Measurements from ENCODE around the gene SCUBE2.
"Not testable (repeated sequence)": the region's sequence is repeated elsewhere in the genome, so short reads cannot be mapped to it uniquely, and the experiment has no call there.

The SCUBE2 gene

DNA sequence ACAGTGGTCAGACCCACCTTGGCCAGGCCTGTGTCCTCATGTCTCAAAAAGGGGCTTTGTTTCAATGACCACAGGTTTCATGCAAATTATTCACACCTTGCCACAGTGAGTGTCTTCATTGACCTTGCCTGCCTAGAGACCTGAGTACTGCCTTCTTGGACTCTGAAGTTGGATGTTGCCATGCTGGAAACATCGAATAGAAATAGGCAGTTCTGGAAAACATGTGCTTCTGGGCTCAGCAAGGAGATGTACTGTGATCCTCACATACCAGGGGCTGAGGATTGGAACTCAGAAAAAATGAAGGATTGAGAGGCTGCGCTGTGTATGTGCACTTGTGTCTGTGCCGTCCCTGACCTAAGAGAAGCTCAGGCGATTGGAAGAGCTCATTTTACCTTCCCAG, 78.0 kb downstream of the SCUBE2 start:
- DNase-seq (ENCODE audit: low read depth in 2 of 2, low spot score in 1 of 2), result no peak

DNA sequence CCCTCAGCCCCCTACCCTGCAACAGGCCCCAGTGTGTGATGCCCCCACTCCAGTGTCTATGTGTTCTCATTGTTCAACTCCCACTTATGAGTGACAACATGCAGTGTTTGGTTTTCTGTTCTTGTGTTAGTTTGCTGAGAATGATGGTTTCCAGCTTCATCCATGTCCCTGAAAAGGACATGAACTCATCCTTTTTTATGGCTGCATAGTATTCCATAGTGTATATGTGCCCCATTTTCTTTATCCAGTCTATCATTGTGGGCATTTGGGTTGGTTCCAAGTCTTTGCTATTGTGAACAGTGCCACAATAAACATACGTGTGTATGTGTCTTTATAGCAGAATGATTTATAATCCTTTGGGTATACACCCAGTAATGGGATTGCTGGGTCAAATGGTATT, 81.9 kb downstream of the SCUBE2 start:
- not testable (repeated sequence) for DNase-seq (ENCODE audit: low read depth in 2 of 2, low spot score in 1 of 2)

DNA sequence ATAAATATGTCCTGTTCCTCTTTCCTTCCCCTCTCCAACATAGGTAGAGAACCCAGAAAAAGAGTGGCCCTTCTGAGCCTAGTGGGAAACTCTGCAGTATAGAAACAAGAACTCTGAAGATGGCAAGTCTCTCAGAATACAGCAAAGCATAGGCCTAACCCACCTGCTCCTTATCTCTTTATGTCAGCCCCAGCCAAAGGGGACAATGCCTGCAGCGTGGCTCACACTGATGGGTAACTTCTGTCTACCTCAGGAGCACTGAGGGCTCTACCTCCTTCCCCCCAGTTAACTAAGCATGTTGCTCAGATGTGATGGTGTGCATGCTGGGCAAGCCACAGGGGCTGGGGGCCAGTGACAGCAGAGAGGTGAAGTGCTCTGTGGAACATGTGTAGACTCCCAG, 82.7 kb downstream of the SCUBE2 start:
- DNase-seq (ENCODE audit: low read depth in 2 of 2, low spot score in 1 of 2), result no peak

DNA sequence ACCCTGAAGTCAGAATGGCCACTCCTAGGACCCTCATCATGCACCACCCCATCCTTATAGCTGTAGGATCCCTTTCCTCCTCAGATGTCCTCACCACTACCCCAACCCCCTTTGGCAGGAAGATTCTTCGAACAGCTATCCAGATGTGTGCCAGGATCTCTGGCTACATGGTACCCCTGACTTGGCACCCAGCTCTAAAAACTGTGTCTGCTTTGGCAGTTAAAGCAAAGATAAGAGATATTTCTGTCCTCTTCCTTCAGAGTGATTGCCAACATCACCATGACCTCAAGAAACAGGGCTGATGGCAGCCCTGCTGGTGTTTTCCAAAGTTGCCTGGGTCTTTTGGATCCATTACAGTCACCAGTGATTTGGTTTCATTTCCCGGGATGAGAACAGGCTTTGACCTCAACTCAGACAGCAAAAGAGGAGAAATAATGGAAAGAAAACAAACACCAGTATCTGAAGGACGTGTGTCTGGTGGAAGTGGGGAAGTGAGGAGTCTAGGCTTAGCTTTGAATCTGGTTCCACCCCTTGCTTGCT, 83.3 kb downstream of the SCUBE2 start:
- no peak for DNase-seq (ENCODE audit: low read depth in 2 of 2, low spot score in 1 of 2)

DNA sequence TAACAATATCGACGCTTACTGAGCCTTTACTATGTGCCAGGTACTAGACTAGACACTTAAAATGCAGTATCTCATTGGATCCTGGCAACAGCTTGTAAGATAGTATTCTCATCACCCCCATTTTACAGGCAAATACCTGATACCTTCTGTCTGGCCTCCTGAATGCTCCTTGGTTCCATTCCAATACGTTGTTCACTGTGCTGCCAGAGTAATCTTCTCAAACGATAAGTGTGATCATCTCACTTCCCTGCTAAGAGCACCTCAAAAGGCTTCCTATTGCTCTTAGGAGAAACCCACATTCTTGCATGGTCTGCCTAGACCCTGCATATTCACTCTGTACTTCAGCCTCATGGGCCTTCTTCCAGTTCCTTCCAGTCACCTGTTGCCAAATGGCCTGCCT, 86.3 kb downstream of the SCUBE2 start:
- DNase-seq (ENCODE audit: low read depth in 2 of 2, low spot score in 1 of 2), result no peak

DNA sequence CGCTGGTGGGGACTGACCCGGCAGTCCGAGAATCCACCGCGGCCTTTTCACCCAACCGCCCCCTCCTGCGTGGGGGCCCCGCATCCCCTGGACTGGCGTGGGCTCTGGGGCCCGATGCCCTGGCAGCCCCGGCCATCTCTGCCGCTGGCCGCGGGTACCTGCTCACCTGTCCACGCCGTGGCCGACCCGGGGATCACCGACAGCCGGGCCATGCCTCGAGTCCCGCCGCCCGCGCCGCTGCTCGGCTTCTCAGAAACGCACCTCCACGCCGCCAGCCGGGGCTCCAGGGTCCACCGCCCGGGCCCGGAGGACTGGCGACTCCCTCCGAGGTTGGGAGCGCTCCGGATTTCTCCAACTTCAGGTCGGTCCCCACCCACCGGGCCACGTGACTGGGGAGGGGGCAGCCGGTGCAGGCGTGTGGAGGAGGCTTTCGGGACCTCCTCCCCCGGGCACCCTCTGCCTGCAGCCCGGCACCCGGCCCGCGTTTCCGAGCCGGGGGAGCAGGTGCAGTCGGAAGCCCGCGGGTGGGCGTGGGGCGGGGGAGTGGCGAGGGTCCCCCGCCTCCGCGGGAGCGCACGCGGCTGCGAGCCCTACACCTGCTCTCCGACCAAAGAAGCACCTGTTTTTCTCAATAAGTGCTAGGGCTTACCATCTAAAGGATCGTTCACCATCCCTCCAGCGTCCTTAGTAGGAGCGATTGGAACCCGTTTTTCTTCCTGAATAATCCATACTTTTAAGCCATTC, 87.0 kb downstream of the SCUBE2 start:
- DNase-seq (ENCODE audit: low read depth in 2 of 2, low spot score in 1 of 2), result no peak

DNA sequence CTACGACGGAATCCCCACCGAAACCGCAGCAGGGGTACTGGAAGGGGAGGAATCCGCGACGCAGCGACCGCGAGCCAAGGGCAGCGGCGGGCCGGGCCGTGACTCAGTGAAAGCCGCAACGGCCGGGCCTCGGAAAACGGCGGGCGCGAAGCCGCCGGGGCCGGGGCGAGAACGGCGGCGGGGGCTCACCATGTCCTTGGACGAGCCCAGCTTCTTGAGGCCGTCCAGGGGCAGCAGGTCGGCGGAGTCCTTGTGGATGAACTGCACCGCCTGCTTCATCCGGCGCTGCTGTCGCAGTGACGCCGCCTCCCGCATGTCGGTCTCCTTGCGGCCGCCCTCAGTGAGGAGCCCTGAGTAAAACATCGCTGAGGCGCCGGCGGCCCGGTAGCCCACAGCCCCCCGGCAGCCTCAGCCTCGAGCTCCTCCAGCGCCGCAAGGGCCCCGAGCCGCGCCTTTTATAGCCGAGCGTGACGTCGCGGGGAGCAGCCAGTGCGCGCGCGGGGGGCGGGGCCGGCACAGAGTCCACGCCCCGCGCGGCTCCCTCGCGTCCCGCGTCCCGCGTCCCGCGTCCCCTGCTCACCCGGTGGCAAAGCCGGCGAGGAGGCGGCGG, 87.7 kb downstream of the SCUBE2 start, which contains the start of gene NRIP3:
Gene NRIP3, minus strand, starts transcription at position 429 of the 610 bp plus-strand sequence. Its CDS starts 66 bp downstream, at position 363.
- DNase-seq (ENCODE audit: low read depth in 2 of 2, low spot score in 1 of 2), result peak; percentile 50 to 51

DNA sequence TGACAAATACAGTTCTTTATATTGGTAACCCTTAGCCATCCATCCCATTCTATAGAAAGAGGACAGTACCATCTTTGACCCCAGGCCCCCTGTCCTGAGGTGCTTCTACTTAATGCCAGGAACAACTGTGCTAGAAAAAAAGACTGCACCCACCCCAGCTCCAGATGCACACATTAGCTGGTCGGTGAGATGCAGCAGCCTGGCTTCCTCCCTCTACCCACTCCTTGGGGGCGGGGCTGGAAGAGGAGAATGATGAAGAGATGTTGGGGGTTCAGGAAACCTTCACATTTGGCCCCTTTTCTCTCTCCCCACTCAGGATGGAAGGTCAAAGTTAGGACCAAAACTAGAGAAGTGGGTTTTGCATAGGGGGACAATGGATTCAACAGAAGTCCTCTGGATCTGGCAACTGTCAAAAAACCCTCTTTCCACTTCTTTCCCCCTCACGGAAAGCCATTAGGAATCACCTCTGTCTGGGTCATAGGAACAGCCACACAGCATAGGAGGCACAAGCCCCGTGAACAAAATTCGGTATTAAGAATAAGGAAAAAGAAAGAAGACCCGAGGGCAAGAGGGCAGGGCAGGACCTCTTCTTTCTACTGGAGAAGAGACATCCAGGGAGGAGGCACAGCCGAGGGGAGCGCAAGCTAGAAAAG, 88.4 kb downstream of the SCUBE2 start:
- DNase-seq (ENCODE audit: low read depth in 2 of 2, low spot score in 1 of 2), result no peak

DNA sequence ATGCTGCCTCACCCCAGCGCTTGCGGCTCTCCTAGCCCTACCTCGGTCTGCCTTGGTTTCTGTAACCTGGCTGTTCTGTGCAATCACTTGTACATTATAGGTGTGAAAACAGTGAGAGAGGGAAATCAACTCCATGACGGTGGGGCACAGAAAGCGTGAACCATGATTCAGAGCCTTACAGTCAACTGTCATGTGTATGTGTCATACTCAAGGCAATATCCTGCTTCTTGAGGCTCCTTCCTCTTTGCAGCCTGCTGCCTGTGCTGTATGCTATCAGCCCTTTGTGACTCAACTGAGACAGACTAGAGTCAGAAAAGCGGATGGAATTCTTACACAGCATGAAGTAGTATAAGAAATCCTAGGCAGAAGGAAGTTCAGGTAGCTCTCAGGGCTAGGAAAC, 89.7 kb downstream of the SCUBE2 start:
- peak in 1 of 2 donors; percentile 7 for DNase-seq (ENCODE audit: low read depth in 2 of 2, low spot score in 1 of 2)

DNA sequence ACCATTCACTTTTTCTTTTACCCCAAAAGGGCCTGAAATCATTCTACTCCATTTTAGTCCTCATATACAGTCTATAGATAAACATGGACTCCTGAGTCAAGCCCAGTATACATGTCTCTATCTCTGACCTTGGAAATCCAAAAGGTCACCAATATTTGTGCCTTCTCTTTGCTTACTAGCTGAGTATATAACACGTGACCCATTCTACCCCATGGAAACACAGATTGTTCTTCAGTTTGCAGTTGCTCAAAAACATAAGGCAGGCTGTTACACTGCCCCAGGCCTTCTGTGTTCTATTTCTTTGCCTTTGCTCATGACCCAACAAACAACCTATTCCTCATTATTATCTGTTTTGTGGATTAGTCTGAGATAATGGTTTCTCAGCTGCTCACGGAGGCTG, 93.4 kb downstream of the SCUBE2 start:
- DNase-seq (ENCODE audit: low read depth in 2 of 2, low spot score in 1 of 2), result no peak

DNA sequence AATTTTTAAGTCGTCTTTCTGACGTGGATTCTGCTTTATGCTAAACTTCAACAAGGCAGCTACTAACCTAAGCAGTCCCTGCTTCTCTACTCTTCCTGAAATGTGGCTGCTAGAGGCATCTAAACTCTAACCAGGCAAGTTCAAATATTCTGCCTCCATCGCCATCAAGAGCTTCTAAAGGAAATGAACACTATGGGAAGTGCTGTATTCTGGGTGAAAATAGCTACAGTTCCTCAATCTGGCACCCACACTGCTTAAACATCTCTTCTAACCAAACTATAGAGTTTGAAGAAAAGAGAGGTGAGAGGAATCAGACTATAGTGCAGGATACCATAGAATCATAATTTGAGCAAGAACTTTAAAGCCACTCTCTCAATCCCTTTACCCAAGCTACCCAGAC, 93.9 kb downstream of the SCUBE2 start:
- DNase-seq (ENCODE audit: low read depth in 2 of 2, low spot score in 1 of 2), result no peak

DNA sequence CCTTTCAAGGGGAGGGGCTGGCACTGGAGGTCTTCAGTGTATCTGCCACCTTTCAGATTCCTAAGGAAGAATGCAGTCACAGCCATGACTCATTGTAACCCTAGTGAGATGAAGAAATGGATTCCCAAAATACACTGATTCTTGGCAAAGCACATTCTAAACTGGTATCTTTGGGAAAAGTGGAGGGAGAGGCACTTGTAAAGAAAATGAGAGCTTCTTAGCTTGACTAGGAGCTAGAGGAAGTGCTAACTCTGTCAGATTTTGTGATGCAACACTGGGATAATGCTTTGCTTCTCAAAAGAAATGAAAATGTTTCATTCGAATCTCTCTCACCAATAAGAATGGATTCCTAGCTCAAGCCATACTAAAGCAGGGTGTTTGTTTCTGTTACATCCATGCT, 101.9 kb downstream of the SCUBE2 start:
- DNase-seq (ENCODE audit: low read depth in 2 of 2, low spot score in 1 of 2), result no peak

DNA sequence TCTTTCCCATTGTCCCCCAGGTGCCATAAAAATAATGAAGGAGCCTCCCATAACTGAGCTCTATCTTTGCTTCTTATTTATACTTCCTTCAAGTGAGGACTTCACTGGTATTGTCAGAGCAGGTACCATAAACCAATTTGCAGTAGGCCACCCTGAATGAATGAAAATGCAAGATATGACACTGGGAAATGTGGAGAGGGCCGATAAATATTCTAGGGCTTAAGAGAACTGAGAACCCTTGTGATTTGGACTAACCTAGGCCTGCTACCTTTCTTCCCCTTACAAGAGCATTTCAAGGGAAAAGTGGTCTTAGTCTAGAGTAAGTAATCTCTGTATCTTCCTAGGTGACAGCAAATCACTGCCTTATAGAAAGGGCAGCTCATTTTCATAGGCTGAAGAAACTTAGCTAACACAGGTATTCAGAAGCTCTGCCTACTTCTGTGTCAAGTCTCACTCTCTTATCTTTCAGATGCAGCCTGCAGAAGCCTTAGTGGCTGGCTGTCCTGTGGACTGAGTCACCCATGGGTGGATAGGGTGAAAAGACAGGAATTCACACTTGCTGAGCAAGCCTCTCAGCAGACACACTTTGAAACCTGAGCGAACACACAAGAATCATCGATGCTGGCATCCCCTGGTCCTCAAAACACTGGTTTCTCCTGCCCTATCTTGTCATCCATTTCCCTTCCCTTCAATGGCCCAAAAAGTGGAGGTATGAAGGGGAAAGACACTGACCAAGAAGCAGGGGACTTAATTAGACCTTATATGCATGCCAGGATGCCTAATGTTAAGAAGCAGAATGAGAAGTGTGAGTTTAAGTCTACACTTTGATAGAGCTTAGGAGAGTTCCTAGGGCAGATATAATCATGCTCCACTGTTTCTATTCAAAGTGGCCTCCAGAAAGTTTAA, 102.8 kb downstream of the SCUBE2 start:
- DNase-seq (ENCODE audit: low read depth in 2 of 2, low spot score in 1 of 2), result no peak

DNA sequence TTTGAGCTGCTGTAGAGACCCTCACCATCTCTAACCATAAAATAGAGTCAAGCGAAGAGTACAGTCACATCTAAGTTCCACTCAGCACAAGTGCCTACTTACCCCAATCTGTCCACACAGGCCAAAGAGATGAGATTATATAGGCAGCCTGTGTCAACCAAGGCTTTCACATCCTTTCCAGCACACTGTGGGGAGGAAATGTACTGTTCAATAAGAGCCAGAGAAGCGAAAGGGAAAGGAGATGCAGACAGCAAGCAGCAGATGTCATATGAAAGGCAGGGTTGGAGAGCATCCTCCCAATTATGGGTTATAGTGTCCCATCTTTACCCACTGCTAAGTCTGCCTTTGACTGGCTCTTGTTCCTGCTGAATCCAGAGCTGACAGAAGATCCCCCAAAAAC, 104.0 kb downstream of the SCUBE2 start:
- DNase-seq (ENCODE audit: low read depth in 2 of 2, low spot score in 1 of 2), result no peak

DNA sequence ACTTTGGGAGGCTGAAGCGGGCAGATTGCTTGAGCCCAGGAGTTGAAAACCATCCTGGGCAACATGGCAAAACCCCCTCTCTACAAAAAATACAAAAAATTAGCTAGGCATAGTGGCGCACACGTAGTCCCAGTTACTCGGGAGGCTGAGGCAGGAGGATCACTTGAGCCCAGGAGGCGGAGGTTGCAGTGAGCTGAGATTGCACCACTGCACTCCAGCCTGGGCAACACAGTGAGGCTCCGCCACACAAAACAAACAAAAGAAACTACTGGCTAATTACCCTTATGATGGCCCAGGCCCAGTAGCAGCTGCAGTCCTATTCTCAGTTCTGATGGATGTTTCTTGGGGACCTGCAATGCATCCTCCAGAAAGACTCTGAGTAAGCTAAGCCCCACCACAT, 104.6 kb downstream of the SCUBE2 start:
- not testable (repeated sequence) for DNase-seq (ENCODE audit: low read depth in 2 of 2, low spot score in 1 of 2)

DNA sequence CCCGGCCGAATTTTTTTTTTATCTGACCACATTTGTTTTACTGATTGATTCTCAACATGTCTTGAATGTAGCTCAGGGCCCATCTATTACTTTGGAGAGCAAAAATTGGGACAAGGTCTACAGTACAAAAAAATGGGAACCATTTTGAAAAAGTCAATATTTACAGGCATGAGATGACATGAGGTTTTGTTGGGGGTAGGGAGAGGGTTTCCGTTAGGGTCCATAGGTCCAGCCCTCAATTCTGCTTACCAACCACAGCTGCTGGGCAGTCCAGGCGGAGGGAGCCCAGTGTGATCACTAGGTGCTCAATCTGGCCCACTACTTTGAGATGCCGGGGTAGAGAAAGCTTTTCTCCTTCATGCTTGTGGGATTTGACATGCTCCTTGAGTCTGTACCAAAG, 105.9 kb downstream of the SCUBE2 start:
- no peak for DNase-seq (ENCODE audit: low read depth in 2 of 2, low spot score in 1 of 2)

DNA sequence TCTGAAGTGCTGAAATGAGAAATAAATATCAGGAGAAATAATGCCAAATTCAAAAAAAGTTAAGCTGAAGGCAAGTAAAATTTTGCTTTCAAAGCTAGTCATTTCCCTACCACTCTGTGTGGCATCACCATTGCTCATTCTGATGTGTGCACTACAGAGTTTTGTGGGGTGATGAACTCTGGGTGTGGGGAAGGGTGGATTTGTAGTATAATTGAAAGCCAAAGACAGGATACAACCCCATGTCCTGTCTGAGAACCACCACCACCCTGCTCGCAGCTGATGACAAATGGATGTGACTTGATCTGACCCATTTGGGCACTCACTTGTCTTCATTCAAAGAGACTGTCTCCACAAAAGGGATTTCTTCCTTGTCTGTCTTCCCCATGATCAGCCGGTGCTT, 107.8 kb downstream of the SCUBE2 start:
- DNase-seq (ENCODE audit: low read depth in 2 of 2, low spot score in 1 of 2), result no peak

DNA sequence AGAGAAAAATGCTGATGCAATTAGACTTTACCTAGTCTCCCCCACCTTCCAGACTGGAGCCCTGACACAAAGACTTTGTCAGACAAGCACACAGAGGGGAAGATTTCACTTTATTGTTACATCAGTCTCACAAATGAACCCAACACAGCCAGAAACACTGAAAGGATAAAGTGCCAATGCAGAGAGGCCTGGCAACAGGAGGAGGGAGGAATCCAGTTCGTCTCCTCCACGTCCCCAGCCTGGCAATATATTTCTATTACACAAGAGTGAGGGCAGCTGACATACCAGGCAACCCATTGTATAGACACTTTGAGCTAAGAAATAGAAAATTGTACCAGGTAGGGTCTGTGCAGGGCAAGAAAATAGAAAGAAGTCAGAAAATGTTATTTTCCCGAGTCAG, 110.9 kb downstream of the SCUBE2 start:
- no peak for DNase-seq (ENCODE audit: low read depth in 2 of 2, low spot score in 1 of 2)

DNA sequence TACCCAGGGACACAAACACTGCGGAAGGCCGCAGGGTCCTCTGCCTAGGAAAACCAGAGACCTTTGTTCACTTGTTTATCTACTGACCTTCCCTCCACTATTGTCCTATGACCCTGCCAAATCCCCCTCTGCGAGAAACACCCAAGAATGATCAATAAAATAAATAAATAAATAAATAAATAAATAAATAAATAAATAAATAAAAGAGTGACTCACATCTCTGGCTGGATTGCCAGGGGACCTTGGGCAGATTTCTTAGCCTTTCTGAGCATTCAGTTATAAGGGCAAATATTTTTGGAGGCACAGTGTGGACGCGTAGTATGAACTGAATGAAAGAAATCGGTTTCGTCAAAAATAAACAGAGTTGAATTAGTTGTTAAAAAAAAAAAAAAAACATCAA, 112.0 kb downstream of the SCUBE2 start:
- DNase-seq (ENCODE audit: low read depth in 2 of 2, low spot score in 1 of 2), result not testable (repeated sequence)

DNA sequence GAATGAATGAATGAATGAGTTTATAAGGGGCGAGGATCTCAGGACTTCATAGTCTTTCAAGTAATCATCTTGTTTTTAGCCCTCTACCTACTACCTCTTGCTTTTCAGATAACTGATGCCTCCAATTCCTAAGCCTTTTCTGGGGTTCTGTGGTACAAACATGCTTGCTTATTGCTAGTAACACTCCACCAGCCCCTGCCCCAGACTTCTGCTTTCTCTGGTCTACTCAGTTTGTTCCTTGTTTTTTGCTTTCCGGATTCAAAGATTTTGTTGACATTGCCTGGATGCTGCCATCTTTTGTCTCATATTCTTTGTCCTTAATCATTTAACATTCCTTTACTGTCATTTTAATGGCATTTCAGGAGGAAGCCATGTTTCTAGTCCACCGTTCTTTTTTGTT, 118.3 kb downstream of the SCUBE2 start:
- DNase-seq (ENCODE audit: low read depth in 2 of 2, low spot score in 1 of 2), result no peak

DNA sequence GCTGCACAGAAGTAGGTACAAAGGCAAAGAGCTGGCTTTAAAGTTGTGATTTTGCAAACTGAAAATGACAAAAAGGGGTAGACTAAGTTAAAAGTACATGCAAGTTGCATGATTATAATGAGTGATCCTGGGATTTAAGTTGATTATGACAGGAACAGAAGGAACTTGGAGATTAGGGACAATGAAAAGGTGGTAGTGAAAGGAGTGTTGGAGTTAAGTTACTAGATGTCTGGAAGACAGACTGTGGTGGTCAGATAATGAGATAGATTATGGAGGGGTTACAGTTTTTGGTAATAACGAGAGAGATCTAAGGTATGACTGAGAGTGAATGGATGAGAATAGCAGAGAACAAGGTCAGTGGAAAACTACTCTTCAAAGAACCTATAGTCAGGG, 119.5 kb downstream of the SCUBE2 start:
- DNase-seq (ENCODE audit: low read depth in 2 of 2, low spot score in 1 of 2), result no peak

Data from stimulated activated CD8-positive, alpha-beta memory T cell treated with anti-CD3 and anti-CD28 coated beads, Interleukin-4, amount 100 ng/mL, for 4 hours (primary cell).